Measurements from ENCODE around the gene PGAM2.

PGAM2 gene

GRCh38 chr7:44077061-44077460 lies 11.7 kb upstream of the PGAM2 start:
- no peak overlapping the region for H3K4me3 ChIP-seq (ENCODE audit: low read depth, low read length)
- TF ChIP-seq CTCF (IDR thresholded peaks at IDR 0.05; ENCODE audit: insufficient read depth, low read depth, low read length, missing control alignments): no peak
- DNase-seq (ENCODE audit: low read depth): no peak

GRCh38 chr7:44076101-44076895 lies 10.9 kb upstream of the PGAM2 start:
- no peak overlapping the region for H3K4me3 ChIP-seq (ENCODE audit: low read depth, low read length)

GRCh38 chr7:44075296-44076075 lies 10.1 kb upstream of the PGAM2 start:
- no peak for DNase-seq (ENCODE audit: low read depth)
- TF ChIP-seq CTCF (IDR thresholded peaks at IDR 0.05; ENCODE audit: insufficient read depth, low read depth, low read length, missing control alignments): no peak
- no peak overlapping the region for H3K4me3 ChIP-seq (ENCODE audit: low read depth, low read length)

More at GRCh38 chr7:44076101-44076895, 10.9 kb upstream of the PGAM2 start:
- TF ChIP-seq CTCF (IDR thresholded peaks at IDR 0.05; ENCODE audit: insufficient read depth, low read depth, low read length, missing control alignments): no peak
- DNase-seq (ENCODE audit: low read depth): no peak

GRCh38 chr7:44074349-44074695 lies 9.0 kb upstream of the PGAM2 start:
- no peak for TF ChIP-seq CTCF (IDR thresholded peaks at IDR 0.05; ENCODE audit: insufficient read depth, low read depth, low read length, missing control alignments)
- no peak for DNase-seq (ENCODE audit: low read depth)
- no peak overlapping the region for H3K4me3 ChIP-seq (ENCODE audit: low read depth, low read length)

GRCh38 chr7:44073664-44074348 lies 8.4 kb upstream of the PGAM2 start:
- no peak overlapping the region for H3K4me3 ChIP-seq (ENCODE audit: low read depth, low read length)

More at GRCh38 chr7:44073664-44074348, 8.4 kb upstream of the PGAM2 start:
- DNase-seq (ENCODE audit: low read depth): peak; percentile 57
- no peak for TF ChIP-seq CTCF (IDR thresholded peaks at IDR 0.05; ENCODE audit: insufficient read depth, low read depth, low read length, missing control alignments)
